Stimulated activated CD8-positive, alpha-beta memory T cell treated with anti-CD3 and anti-CD28 coated beads, Interleukin-4, amount 100 ng/mL, for 24 hours (primary cell): Measurements from ENCODE around the gene MGST3.
"Not testable (repeated sequence)": the region's sequence is repeated elsewhere in the genome, so short reads cannot be mapped to it uniquely, and the experiment has no call there.

Source experiments
- DNase-seq: peaks from one replicate; pipeline ENCODE4 v3.0.0-alpha.2; 2020; ENCODE audit warnings: low read depth

MGST3 gene

DNA sequence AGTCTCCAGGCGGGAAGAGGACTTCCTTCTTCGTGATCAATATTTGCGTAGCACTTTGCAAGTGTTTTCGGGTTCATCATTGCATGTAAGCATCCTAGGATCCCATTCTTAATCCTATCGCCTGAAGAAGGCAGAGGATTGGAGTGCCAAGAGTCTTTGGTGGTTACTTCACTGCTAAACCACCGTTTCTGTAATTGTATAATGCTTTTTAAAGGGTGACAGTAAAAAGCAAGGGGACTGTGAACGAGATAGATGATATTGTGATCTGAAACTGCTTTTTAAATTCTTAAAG, 67.7 kb downstream of the MGST3 start:
- DNase-seq: no peak

DNA sequence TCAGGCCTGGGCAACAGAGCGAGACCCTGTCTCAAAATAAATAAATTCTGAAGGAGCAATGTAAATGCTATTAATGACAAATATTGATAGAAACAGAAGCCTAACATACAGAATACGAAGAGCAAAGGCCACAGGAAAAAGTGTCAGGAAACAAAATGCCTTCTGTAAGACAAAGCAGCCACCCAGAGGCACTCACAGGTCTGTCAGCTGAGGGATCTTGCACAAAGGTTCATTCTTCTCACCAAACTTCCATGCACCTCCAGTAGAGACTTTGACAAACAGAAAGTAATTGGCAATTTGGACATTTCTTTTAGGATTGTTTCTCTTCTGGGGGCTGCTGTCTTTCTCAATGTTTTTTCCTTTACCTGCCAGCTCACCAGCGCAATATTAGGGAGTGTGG, 68.5 kb downstream of the MGST3 start:
- no peak for DNase-seq

DNA sequence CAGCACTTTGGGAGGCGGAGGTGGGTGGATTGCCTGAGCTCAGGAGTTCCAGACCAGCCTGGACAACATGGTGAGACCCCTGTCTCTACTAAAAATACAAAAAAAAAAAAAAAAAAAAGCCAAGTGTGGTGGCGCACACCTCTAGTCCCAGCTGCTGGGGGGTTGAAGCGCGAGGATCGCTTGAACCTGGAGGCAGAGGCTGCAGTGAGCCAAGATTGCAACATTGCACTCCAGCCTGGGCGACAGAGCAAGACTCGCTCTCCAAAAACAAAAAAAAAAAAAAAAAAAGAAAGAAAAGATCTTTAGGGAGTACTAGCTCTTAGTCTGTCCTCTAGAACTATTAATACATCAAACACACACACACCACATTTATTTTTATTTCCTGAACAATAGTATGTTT, 70.9 kb downstream of the MGST3 start:
- not testable (repeated sequence) for DNase-seq

DNA sequence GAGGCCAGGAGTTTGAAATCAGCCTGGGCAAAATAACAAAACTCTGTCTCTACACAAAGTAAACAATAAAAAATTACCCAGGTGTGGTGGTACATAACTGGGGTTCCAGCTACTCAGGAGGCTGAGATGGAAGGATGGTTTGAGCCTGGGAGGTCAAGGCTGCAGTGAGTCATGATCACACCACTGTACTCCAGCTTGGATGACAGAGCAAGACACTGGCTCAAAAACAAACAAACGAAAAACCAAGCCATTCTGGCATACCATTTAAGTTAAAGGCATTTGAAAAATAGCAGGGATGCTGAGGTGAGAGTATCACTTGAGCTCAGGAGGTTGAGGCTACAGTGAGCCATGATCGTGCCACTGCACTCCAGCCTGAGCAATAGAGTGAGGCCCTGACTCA, 72.6 kb downstream of the MGST3 start:
- no peak for DNase-seq
